Kidney capillary endothelial cell (primary cell): ENCODE measurements around the gene MYLK2.
A peak's percentile ranks its signal among the peaks of the same experiment; 100 is the strongest.

Source experiments
- DNase-seq: peaks from one replicate; pipeline ENCODE4 v3.0.0-alpha.2; 2018; ENCODE audit warnings: low spot score

Gene MYLK2

DNA sequence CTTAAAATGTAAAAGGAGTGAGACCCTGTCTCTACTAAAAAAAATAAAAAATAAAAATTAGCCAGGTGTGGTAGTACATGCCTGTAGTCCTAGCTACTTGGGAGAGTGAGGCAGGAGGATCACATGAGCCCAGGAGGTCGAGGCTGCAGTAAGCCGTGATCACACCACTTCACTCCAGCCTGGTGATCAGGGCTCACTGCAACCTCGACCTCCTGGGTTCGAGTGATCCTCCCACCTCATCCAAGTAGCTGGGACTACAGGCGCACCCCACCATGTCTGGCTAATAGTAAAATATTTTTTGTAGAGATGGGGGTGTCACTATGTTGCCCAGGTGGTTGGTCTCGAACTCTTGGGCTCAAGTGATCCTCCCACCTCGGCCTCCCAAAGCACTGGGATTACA, 34.3 kb downstream of the MYLK2 start:
- DNase-seq, result no peak

GRCh38 chr20:31856516-31856915, 37.4 kb downstream of the MYLK2 start:
- no peak for DNase-seq

DNA sequence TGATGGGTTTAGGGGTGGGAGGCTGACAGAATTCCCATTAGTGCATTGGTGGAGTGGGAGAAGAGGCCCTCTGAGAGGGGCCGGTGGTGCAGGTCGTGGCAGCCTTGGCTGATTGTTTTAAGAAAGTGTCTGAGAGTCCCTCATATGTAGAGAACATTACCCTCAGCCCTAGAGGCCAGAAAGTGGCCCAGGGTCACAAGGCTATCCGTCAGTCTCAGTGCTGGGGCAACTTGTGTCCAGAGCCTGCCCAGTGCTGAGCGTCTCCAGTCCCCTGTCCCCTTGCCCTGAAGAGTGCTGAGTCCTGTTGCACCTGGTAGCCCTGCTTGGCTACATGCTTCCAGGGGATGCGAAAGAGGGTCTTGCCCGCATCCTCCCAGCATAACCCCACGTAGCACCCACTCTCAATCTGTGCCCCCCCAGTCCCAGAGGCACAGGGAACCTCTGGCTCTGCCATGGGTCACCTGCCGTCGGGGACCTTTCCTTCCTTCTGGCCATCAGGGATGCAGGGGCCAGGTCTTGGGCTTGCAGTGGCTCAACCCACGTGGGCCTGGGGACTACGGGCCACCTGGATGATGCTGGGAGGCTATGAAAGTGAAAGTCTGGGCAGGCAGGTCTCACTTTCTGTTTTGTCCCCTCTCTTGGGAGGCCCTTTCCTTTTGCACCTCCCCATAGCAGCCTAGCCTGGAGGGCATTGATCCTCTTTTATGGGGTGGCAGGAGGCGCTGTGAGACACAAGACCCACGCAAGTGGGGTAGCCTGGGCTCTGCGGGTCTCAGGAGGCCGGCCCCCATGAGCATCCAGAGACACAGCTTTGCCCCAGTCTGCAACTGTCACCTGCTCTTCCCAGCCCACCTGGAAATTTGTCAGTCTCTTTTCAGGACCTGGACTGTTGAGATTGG, 39.0 kb downstream of the MYLK2 start:
- DNase-seq, result no peak

GRCh38 chr20:31858760-31859083, 39.6 kb downstream of the MYLK2 start:
- no peak for DNase-seq

- DNase-seq, result no peak
These were observed 40.3 kb downstream of the MYLK2 start for GRCh38 chr20:31859266-31859997.

- no peak for DNase-seq
These were observed 40.8 kb downstream of the MYLK2 start for GRCh38 chr20:31859998-31860380.

DNA sequence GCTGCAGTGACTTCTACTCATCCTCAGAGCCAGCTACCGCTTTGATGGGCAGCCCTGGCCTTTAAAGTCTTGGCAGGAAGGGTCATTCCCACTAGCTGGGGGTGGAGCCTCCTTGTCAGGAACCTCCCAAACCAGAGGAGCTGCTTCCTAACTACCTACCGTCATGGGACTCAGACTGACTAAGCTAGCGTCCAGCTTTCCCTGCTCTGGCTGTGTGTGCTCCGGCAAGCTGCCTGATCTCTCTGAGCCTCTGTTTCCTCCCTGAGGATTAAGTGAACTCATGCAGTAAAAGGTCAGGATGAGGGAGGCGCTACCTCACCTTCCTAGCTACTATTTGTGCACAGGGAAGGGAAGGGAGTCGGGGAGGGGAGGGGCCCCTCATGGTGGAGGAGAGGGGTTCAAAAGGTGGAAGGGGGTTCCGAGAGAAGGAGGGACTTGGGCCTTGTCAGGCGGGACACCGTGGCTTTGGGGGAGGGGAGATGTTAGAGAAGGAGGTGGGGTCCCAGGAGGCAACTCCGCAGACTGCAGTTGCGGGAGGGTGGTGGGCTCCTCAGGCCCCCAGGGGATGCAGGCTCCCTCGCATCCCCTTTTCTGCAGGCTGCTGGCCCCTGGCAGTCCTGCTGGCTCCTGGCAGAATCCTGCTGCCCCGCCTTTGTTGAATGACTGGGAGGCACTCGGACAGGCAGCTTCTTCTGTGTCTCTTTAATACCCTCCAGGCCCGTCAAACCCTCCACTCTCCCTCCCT, 41.4 kb downstream of the MYLK2 start:
- no peak for DNase-seq

DNA sequence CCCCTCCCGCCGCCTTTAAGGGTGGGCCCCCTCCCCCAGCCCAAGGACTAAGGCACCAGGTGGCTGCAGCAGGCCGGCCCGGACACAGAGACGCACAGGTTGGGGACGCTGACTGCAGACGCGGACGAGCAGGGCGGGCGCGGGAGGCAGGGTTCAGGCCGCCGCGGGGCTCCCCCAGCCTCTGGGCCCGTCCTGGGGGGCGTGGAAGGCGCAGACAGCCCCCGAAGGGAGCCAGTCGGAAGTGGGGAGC, 41.9 kb downstream of the MYLK2 start:
- DNase-seq, result no peak

- peak; percentile 67 for DNase-seq
These were observed 42.4 kb downstream of the MYLK2 start for GRCh38 chr20:31861385-31862156.

DNA sequence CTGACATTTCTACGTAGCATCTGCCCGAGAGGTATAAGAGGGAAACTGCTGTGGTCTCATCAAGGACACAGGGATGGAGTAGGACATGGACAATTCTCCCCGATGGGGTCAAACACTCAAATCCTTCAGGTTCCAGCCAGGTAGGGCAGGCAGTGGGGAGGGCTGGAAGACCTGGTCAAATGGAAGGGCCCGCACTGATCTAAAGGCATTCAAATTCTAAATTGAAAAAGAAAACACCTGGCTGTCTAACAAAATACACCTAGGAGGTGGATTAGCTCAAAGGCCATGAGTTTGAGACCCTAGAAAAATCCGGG, 43.0 kb downstream of the MYLK2 start:
- DNase-seq, result no peak

DNA sequence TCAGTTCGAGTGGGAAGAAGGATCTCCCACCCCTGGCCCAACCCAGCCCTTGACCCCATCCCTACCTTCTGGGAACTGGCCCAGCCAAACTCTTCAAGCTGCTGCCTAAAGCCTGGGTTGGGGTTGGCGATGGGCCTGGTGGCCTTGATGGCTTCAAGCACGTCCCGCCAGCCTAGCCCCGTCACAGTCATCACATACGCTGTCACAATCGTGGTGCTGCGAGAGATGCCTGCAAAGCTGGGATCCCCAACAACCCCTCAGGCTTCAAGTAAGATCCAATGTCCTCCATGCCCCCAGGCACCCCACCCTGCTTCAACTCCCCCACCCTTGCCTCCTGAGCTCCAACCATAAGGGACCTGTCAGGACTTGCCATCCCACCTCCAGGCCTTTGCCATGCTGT, 43.4 kb downstream of the MYLK2 start:
- no peak for DNase-seq

GRCh38 chr20:31863296-31864085, 44.3 kb downstream of the MYLK2 start:
- no peak for DNase-seq

DNA sequence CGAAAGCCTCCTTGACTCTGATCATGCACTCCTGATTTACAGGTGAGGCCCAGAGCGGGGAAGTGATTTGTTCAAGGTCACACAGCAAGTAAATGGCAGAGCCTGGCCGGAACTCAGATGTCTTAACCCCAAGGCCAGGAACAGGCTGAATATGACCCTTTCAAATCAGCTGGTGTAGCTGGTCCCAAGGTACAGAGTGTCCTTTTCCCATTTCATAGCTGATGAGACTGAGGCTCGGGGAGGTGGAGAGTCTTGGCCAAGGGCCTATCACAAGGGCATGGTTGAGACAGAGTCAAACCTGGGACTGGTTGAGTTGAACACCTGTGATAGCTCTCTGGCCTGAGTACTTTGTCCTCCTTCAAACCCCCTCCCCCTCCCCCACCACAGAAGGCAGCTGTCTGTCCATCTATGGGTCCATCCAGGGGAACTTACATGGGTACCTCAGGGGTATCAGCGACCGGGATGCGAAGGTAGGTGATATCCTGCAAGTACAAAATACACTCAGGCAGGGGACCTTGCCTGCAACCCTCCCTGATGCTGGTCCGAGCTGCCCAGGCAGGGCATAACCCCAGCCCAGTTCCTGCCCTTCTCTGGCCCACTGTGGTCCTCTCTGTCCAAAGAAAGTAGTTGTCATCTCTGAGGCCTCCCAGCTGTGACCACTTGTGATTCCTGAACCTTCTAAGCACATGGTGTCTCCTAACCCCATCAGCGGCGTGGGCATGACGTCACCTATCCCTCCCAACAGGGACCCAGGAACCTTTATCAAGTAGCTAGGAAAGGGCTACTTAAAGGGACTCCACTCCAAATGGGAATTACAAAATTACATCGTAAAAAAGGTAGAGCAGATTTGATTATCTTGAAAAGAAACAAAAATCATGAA, 45.6 kb downstream of the MYLK2 start:
- no peak for DNase-seq

DNA sequence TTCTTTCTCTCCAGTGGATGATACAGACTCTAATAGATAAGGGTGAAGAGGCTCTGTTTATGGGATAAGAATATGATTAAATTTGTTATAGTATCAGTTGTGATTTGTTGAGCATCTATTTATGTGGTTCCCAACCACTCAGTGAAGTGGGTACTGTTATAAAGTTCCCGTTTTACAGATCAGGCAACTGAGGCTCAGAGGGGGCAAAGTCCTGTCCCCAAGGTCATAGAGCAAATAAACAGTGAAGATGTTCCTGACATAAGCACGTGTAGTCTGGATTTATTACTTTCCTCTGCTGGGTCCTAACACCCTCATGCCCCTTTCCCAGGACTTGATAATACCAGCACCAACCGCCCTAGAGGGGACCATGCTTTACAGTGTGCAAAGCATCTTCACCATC, 47.1 kb downstream of the MYLK2 start:
- no peak for DNase-seq

DNA sequence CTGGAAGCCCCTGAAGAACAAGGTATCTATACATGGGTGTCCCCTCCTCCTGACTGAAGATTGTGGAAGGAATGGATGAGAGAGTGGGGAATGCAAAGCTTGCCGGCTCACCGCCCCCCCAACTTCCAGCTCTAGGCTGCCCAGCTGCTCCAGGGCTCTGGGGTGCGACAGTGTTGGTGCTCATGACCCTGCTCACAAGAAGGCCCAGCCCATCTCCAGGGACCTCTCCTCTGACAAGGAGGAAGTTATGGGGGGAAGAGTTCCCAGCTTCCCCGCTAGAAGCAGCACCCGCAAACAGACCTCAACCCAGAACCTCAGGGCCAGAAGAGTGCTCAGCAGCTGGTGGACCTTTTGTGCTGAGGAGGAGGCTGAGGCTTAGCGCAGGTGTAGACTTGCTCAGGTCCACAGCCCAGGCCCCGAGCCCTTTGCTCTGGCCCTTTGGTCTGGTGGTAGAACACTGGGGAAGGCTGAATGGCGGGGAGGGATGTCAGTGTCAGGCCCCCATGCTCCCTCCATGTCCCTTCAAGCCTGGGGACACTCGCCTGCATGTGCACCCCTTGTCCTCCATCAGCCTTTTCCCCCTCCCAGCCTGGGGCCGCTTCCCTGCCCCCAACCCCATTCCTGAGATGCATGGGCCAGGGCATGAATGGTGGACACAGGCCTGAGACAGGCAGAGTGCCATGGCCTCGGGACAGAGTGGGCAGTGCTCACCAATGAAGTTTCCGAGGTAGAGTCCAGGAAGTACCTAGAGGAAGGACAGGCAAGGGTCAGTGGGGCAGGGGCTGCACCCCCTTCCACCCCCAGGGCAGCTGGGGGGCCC, 49.9 kb downstream of the MYLK2 start:
- no peak for DNase-seq

- no peak for DNase-seq
These were observed 50.5 kb downstream of the MYLK2 start for GRCh38 chr20:31869673-31869941.

- DNase-seq, result no peak
These were observed 51.0 kb downstream of the MYLK2 start, which contains the start of the genes DUSP15 and TTLL9 for GRCh38 chr20:31869942-31870725. TSS of gene DUSP15 (minus strand) at chr20:31870527. CDS start at chr20:31870337, 190 bp downstream. TSS of gene TTLL9 (plus strand) at chr20:31870634. CDS start at chr20:31871127, 493 bp downstream.

- no peak for DNase-seq
These were observed 51.8 kb downstream of the MYLK2 start for GRCh38 chr20:31870726-31871617.
